Stimulated activated CD4-positive, alpha-beta T cell treated with anti-CD3 and anti-CD28 coated beads, Interleukin-15, amount 100 ng/mL, for 1 hour (primary cell): Measurements from ENCODE around the gene C1orf116.

Source experiments
- DNase-seq, 2 donors: peaks; one replicate each; pipeline ENCODE4 v3.0.0-alpha.2; 2020; ENCODE audit warnings: low read depth in 1 of 2, low spot score in 1 of 2

C1orf116 gene

DNA sequence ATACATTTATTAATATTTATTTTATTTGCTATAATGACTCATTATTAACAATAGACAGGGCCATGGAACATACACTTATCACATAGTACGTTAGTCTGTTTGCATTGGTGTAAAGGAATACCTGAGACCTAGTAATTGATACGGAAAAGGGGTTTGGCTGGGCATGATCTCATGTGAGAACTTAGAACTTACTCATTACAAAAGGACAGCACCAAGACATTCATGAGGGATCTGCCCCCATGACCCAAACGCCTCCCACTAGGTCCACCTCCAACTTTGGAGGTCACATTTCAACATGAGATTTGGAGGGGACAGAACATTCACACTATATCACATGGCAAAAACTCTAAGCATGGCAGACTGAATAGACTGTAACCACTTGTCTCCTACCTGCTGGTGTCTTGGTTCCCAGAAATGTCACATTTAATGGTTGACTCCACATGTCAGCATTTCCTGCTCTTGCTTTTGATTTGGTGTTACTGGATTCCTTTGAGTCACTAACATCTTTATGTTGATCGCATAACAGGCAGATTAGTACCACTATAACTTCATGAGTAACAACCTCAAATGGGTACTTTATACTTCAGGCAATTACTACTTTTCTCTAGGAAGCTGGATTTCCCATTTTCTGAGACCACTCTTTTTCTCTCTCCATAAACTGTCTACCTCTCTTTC, 3.5 kb upstream of the C1orf116 start:
- DNase-seq, result no peak

GRCh38 chr1:207034998-207035397, 2.4 kb upstream of the C1orf116 start:
- no peak for DNase-seq

DNA sequence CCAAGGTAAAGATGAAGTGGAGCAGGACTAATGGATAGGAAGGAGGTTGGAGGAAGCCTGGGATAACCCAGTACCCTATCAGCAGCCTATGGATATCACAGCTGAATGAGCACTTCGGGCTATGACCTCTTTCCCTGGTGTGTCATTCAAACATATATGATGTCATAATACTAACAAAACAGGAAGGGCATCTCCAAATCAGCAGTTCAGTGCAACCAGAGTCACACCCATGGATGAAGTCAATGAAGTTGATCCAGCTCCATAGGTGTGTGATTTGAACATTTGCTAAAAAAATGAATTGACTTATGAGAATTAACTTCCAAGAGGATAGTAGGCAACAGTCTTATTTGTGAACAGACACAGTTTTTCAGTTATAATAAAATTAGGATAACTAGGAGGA, 1.7 kb upstream of the C1orf116 start:
- DNase-seq, result no peak

GRCh38 chr1:207033302-207033701, 746 bp upstream of the C1orf116 start:
- DNase-seq, result no peak

- no peak for DNase-seq
Observed at GRCh38 chr1:207031632-207032264, 808 bp downstream of the C1orf116 start.

DNA sequence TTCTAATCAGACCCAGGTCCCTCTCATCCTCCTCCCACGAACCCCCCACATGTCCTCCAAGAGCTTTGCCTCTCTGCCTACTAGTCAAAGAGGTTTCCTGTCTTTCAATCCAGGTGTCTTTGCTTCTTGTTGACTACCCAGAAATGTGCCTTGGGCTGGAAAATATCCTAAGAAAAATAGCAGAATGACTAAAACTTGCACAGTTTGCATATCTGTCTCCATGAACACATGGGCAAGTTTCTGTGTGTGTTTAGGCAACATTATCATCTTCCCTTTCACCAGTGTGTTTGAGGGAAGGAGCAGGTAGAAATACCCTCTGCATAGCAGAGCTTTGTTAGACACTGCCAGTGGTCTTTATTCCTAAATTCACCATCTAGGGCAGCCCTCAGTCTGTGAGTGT, 1.5 kb downstream of the C1orf116 start:
- no peak for DNase-seq

DNA sequence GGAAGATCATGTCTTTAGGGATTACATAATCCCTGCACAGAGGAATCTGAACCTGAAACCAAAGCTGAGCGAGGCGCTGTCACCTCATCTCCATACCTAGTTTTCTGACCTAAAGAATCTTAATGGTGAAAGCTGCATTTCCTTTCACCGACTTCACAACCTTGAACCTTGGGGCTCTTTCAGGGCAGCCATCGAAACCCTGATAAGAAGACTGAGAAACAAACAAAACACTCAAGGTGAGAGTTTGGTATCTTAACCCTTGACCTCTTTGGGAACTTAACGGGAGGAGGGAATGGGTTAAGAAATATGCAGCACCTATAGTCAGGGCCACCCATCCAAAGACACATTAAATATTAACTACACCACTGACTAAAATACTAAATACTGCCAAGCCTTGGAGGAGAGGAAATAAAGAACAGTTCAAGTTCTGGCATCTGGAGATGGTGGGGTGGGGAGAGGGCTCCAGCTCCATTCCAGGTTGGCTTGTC, 2.0 kb downstream of the C1orf116 start:
- no peak for DNase-seq

DNA sequence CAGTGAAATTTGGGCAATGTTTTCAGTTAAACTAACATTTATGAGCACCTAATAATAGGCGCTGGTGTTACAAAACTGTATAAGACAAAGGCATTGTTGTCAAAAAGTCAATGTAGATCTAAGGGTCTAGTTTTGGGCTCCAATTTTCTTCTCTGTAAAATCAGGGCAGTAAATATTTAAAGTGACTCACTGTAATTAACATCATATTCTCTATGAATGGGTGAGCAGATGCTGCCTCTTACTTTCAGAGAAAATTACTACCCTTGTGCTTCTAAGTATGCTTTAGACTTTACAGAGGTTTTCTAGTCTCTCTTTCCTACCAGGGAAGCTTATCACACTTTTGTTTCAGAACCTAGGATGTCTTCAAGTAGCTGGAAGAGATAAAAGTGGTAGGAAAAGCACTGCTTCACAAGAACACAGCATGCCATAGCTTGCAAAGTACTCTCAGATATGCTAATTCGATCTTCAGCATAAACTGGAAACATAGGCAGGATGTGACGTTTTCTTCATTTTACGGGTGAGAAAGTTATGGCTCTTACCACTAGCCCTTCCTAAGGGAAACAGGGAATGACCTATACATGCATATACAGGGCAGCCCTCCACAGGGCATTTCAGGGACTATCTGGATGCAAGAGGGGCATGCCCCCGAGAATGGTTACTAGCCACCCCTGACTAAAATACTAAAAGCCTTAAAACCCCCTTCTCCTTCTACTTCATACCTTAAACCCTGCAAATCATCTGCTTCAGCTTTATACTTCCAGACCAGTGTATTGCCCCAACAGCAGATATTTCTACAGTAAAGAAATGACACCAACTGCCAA, 2.6 kb downstream of the C1orf116 start:
- no peak for DNase-seq

DNA sequence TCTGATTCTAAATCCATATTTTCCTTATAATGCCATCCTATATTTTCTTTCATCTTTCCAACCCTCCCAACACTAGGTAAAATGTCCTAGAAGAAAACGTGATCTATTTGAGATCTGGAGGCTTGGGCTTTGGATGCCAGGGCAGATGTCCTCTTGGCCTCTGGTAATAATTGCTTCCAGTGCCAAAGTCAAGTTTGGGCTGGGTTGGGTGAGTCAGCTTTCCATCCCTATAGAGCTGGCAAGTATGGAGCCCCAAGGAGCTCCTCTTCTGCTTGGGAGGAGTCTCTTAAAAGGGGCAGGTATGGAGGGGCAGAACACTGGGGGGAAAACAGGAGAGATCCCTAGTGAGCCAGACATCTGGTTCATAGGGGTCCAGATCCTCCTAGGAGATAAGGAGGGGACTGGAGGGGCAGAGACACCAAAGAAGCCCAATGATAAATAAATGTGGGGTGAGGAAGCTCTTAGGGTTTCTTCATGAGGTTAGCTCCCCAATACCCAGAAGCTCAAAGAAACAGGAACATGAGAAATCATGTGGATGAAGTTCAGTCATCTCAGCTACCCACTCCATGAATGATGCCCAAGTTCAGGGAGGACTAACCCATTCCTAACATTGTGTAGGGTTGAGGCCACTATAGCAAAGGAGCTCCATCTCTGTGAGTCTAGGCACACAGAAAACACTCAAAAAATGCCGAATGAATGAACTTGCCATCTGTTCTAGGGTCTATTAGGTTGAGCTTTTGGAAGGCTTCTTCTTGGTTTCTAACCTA, 3.5 kb downstream of the C1orf116 start:
- DNase-seq, result no peak

- DNase-seq, result no peak
Observed at GRCh38 chr1:207027921-207028320, 4.6 kb downstream of the C1orf116 start.

- DNase-seq, result no peak
Observed at GRCh38 chr1:207027206-207027777, 5.3 kb downstream of the C1orf116 start.

- no peak for DNase-seq
Observed at GRCh38 chr1:207026104-207026534, 6.4 kb downstream of the C1orf116 start.

DNA sequence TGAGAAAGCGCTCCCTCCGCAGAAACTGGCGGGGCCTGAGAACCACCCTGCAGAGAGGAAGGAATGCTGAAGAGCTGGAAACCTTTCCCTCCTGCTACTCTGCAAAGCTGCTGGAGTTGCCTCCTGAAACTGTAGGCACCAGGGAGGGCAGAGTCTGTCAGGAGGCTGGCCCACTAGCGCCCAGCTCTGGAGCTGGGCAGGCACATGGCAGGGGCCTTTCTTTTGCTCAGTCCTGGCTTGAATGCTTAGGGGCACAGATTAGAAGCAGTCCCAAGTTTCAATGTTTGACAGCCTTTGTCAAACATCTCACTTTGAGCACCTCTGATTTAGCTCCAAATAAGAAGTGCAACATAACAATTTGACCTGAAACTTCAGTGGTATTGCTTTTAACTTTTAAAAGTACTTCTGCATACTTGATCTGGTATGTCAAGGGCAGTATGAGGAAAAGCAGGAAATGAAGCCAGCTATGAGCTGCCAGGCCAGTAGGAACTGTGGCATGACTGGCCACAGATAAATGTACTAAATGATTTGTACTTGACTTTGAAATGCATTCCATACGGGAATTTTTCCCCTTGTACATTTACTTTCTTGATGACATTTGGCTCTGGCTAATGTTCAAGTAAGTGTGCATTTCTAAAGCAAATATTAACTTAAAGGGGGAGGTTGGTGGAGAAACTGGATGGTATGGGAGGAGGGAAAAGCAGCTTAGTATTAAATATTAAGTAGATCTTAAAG, 7.2 kb downstream of the C1orf116 start:
- DNase-seq, result no peak

DNA sequence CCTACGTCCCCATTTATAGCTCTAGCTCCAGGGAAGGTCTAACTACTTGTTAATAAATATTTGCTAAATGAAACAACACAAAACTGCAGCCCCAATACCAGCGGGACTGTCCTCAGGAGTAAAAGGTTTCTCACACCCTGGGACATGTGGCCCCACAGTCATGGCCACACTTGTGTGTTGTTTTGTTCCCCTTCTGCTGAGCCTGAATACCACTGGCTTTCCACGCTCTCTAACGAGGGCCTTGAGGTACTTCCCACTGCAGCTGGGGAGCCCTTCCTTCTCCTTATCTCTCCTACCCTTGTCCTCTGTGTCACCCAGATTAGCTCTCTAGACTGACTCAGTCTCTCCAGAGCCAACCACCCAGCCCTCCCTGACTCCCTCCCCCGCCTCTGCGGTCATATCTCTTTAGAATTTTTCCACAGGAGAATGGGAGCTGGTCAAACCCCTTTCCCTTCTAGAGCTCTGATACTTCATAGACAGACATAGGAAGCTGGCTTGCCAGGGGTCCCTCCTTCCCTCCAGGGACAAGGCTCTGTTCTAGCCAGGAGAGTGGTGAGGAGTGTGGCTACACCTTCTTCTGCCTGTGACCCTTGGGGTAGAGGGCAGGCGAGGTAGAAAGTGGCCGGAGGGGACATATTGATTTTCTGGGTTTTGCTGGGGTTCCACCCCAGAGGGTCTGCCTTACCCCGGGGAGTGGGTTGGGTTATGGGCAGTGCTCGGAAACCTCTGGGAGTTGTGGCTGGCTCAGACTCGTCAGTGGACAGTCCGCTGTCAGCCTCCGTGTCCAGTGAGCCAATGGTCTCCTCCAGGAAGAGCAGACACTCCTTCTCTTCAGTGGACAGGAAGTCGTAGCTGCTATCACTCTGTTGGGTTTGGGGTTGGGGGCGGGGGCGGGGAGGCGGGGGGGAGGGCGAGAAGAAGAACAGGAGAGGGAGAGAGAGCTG, 8.1 kb downstream of the C1orf116 start:
- no peak for DNase-seq

GRCh38 chr1:207022996-207023679, 9.4 kb downstream of the C1orf116 start:
- no peak for DNase-seq

- DNase-seq, result no peak
Observed at GRCh38 chr1:207021876-207022596, 10.5 kb downstream of the C1orf116 start.

GRCh38 chr1:207021139-207021861, 11.3 kb downstream of the C1orf116 start:
- DNase-seq, result no peak
